H4 (cell line): Measurements from ENCODE around the gene UBE2H. TPM values are rescaled to one million over a fixed set of nuclear protein-coding genes. Genes with fewer than 3 reads are reported as not detected.
"Not testable (repeated sequence)": the region's sequence is repeated elsewhere in the genome, so short reads cannot be mapped to it uniquely, and the experiment has no call there.

ENCODE experiments used
- DNase-seq: peaks from one replicate; pipeline ENCODE4 v3.0.0-alpha.2; 2015; ENCODE audit warnings: low spot score
- total RNA-seq: library from RNA; depleted of rRNA; stranded (reverse); fragments of >200 nt; shearing (Covaris generic); gene quantifications from 2 replicates; pipeline ENCODE4 v1.2.3, GENCODE V29; 2014

UBE2H gene
- total RNA-seq, 1 experiment from 2014 or later: 32.5 TPM

DNA sequence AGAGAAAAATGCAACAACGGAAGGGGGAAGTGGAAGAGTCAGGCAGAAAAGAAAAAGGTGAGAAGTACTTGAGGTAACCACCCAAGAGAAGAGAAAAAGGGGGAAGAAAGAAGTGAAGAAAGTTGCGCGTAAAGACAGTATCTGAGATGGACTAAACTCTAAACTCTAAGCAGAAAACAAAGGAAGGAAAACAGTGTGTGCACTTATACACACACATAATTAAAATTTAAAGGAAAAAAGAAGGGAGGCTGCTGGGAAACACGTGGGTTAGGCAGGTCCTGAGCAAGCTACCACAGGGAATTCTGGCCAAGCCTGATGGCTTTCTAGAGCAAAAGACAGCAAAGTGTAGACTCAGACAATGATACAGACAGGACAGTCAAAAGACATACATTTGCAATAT is 78.0 kb downstream of the UBE2H start:
- DNase-seq: no peak

- DNase-seq: no peak
These were observed 80.7 kb downstream of the UBE2H start for GRCh38 chr7:129872054-129872453.

GRCh38 chr7:129870668-129871067 is 82.1 kb downstream of the UBE2H start:
- DNase-seq: no peak

DNA sequence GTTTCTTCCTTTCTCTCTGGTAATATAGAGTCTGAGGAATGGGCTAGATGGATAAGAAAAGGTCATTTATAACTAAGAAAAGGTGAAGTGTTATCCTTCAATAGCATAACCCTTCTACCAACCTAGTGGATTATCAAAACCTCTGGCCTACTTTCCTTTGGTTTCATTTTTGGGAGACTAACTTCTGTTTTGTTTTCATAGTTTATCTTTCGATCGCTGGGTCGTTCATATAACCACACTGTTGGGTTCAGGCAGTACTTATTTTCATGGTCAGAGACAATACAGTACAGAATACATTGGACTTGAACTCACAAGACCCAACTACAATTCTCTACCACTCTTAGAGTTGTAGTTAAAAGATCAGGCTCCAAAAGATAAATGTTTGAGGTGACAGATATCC is 86.5 kb downstream of the UBE2H start:
- no peak for DNase-seq

DNA sequence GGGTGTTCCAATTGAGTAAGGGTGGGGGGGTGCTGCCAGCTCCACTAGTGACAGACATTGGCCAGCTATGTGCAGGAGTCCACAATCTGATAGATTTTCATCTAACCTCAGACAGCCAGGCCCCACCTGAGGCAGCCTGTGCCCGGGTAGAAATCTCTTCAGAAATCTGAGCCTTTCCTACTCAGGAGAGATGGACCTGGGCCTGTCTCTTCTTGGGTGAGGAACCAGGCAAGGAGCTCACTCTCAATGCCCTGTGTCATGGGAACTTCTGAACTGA is 86.9 kb downstream of the UBE2H start:
- DNase-seq: no peak

GRCh38 chr7:129865093-129865924 is 87.5 kb downstream of the UBE2H start:
- no peak for DNase-seq

- not testable (repeated sequence) for DNase-seq
These were observed 88.1 kb downstream of the UBE2H start for GRCh38 chr7:129864676-129865075.

DNA sequence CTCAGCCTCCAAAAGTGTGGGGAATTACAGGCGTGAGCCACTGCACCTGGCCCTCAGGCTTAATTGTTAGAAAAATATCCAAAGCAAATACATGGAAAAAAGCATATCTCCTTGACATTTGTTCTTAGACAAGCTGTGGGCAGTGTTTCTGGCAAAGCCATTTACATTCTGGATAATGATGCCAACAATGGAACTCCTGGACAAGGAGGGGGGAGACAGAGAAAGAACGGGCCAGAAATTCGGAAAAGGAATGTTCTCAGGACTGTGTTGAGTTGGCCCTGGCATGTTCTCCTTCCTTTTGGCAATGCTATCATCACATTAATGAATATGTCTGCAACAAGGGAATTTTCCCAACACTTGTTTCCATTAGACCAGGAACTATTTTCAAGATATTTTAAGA is 88.7 kb downstream of the UBE2H start:
- DNase-seq: no peak

DNA sequence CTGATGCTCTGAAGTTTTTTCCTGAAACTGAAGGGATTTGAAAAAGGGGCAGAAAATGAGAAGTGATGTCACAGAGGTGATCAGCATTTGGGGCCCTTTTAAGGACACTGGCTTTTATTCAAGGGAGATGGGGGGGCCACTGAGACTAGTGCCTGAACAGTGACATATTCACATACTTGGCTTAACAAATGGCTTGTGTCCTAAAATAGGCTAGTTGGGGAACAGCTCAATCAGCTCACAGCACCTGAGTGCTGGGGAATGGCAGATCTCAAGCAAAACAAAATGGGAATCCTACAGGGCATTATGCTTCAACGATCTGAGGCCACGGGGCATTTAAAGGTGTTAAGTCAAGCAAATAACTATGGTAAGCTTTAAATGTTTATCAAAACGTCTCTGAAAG is 90.1 kb downstream of the UBE2H start:
- DNase-seq: no peak

DNA sequence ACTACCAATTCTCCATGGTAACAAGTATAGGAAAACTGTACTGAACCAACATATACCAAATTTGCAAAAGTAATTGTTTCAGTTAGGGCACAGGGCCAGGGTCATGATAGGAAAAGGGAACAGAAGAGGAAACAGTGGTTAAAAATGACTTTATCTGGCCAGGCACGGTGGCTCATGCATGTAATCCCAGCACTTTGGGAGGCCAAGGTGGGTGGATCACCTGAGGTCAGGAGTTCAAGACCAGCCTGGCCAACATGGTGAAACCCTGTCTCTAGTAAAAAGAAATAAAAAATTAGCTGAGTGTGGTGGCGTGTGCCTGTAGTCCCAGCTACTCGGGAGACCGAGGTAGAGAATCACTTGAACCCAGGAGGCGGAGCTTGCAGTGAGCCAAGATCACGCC is 92.0 kb downstream of the UBE2H start:
- not testable (repeated sequence) for DNase-seq

DNA sequence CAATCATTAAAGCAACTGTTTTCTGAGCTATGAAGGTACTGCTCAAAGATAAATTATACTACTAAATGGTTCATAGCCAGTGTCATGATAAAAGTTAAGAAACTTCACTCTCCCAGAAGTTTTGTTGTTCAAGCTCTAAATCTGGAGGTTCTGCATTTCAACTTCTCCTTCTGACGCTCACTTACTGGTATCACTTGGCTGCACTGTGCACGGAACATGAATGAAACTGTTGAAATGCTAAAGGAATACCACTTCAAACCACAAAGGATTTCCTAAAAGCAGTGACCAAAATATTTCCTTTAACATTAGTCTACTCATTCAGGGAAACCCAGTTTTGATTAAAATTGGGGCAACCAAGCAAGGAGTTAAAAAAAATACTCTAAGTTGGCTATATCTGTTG is 93.6 kb downstream of the UBE2H start:
- no peak for DNase-seq

DNA sequence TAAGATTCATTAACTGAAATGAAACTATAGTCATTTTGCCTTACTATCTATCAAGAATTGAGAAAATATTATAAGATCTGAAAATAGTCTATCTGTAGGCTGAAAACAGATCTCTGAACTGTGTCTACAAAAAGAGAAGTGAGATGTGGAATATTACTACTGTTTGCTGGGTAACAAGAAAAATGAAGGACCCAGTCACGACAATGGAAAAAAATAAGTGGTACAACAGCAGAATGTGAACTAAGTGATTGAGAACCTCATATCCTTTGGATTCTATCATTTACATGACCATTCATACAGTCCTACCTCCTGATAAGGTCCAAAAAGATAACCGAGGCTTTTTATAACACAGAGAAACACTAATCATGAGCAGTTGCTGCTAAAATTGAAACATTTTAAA is 94.3 kb downstream of the UBE2H start:
- DNase-seq: no peak

DNA sequence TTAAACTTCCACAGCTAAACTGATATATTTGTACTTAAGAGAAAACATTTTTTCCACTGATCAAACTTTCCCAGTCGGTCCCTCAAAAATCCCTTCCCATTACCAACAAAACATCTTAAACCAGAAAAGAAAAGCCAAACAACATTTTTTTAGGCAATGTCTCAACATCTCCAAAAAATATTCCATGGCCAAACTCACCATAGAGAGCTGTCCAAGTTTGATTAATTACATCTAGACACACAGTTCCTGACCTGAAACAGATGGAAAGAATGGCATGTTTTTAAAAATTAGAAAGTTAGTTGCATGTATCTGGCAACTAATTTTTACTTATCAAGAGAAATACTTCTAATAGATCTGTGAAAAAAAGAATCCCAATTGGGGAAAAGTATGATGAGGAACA is 95.4 kb downstream of the UBE2H start:
- no peak for DNase-seq

GRCh38 chr7:129855935-129856717 is 96.6 kb downstream of the UBE2H start:
- DNase-seq: no peak

DNA sequence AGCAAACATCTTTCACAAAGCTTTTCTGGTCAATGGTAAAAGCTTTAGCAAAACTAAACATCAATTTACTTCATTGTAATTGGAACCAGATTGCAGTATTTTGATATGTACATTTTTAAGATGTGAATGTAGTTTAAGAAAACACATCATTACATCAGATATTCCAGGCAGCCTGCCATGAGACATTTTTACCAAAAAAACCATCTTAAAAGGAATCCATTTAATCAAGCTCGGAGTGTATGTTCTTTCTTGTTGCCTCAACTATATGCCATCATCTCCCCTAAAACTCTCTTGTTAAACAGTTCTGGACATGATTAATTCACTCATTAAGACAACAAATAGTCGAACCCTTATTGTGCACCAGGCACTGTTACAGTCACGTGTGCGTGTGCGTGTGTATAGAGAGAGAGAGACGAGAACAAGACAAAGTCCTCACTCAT is 97.5 kb downstream of the UBE2H start:
- no peak for DNase-seq

GRCh38 chr7:129854401-129854800 is 98.4 kb downstream of the UBE2H start:
- DNase-seq: no peak

DNA sequence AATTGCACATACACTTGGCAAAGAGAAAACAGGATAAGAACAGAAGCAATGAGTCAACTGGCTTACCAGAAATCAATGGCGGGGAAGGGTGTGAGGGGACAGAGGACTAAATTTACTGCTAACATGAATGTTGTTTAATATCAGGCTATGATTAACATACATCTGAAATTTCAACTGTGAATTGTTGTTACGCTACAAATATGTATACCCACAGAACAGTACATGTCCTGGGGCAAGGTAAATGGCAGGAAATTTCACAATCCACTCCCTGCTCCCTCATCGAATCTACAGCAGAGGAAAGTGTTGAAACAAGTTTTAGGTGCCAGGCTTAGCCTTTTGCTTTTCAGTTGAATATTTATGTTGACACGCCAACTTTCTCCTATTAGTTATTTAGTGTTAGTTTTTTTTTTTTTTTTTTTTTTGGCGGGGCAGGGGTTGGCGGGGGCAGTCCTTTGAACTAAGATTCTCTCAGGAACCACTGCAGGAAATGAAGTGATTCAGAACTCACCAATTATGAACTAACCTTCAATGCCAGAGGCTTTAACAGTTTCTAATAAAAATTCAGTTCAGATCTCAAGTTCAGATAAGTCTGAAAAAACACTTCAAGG is 99.0 kb downstream of the UBE2H start:
- peak; percentile 55 for DNase-seq

GRCh38 chr7:129851809-129852208 is 101.0 kb downstream of the UBE2H start:
- no peak for DNase-seq

DNA sequence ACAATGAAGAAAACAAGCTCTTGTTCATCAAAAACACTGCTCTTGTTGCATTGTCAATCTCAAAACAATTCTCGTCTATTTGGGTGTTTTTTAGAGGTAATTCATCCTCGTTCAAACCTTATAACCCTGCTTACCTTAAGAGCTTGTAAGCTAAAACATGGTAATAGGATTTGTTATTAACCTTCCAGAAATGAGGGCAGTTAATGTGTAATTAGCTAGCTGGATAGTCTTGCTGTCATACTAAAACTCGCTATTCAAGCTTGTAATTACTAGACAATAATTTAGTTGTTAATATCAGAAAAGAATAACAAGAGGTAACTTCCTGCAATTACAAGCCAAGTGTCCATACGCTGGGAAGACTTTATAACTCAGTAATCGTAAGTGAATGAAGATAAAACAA is 101.6 kb downstream of the UBE2H start:
- no peak for DNase-seq

DNA sequence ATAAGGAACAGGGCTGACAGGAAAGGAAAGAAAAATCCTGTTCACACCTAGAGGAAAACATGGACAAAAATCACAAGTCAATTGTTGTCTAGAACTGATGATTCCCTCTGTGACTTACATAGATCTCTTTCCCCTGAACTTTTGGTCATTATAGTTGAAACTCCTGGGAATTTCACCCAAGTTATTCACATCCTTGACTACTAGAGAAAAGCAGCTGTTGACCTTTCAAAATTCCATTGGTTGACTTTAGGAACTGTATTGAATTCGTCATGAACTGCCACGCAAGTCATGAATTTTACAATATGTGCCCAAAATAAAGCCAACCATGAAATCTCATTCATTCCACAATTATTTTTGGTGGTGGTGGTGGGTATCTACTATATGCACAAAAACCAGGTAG is 104.3 kb downstream of the UBE2H start:
- no peak for DNase-seq

- peak; percentile 63 for DNase-seq
These were observed 106.8 kb downstream of the UBE2H start for GRCh38 chr7:129845972-129846327.

- no peak for DNase-seq
These were observed 107.4 kb downstream of the UBE2H start for GRCh38 chr7:129845178-129845971.
